ENCODE results near the gene TBC1D22B.

Gene TBC1D22B

GRCh38 chr6:37239950-37240713, 17.4 kb upstream of the TBC1D22B start:
- peak; percentile 91 for DNase-seq (ENCODE audit: low read depth, low spot score)

GRCh38 chr6:37241131-37241530, 16.4 kb upstream of the TBC1D22B start:
- DNase-seq (ENCODE audit: low read depth, low spot score) = no peak

- DNase-seq (ENCODE audit: low read depth, low spot score) = no peak
Observed at GRCh38 chr6:37241775-37242428, 15.7 kb upstream of the TBC1D22B start.

DNA sequence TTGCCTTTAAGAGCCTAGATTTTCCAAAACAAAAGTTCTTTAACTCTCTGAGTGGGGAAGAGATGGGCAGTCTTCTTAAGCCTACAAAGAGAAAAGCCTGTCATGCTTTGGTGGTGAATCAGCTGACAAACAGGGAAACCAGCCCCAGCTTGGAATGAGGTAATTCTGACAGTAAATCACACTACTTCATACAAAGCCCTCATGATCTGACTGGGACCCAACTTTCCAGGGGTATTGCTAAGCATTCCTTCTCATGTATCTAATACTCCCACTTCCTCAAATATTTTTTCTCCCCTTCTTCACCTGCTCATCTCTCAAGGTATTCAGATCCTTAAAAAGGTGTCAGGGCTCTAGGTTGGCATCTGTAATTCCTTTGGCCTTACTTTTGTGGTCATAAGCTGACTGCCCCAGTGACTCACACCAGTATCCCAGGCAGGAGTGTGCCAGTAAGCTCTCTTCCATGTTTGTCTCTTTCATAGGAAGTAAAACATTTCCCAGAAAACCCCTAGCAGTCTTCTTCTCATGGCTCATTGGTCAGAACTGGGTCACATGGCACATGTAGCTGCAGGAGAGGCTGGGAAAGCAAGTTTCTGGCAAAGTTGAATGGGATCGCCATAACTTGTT, 15.0 kb upstream of the TBC1D22B start:
- peak; percentile 83 for DNase-seq (ENCODE audit: low read depth, low spot score)

DNA sequence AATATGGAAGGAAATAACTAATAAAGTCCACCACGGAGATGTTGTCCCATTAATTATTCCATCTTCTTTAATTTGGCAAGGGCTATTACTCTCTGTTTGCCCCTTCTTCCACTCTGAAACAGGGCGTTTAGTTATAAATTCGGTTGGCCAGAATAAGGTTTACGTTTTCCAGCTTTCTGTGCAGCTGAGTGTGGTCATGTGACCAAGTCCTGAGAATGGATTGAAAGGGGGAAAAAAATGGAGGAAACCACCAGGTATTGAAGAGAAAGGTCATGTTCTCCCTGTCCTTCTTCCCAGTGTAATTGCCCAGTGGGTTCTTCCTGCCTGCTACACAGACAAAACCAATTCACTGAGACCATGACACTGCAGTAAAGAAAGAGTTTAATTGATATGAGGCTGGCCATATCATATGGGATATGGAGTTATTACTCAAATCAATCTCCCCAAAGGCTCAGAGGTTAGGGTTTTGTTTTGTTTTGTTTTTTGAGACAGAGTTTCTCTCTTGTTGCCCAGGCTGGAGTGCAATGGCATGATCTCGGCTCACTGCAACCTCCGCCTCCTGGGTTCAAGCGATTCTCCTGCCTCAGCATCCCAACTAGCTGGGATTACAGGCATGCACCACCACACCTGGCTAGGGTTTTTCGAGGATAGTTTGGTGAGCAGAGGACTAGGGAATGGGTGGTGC, 14.3 kb upstream of the TBC1D22B start:
- no peak for DNase-seq (ENCODE audit: low read depth, low spot score)

GRCh38 chr6:37243816-37244370, 13.7 kb upstream of the TBC1D22B start:
- no peak for DNase-seq (ENCODE audit: low read depth, low spot score)

DNA sequence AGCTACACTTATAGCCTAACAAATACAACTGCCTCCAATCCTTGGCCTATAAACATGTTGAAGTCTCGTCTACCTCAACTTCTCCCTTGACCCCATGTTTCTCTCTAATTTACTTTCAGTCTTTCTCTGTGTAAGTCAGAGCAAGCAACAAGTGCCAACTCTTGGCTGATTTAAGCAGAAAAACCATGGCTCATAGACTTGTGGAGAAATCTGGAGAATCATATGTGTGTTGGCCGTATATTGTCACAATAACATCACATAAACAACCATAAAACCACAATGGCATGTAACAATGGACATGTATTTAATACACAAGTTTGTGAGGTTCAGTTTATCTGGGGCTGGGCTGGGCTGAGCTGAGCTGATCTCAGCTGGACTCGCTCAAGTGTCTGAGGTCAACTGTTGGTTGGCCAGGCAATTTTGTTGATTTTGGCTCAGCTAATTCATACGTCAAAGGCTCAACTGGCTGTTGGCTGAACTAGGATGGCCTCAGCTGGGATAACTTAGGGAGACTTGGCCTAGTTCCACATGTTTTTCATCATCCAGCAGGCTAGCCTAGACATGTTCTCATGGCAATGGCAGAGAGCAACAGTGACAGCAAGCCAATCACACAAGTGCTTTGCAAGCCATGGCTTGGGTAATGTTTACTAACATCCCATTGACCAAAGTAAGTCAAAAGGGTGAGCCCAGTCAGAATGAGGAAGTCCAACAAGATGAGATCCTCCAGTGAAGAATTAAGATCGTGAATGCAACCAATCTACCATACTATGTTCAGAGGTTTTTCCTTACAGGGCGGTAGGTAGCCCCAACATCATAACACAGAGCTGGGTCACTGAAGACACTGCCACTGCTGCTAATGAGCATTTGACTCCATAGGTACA, 12.9 kb upstream of the TBC1D22B start:
- DNase-seq (ENCODE audit: low read depth, low spot score) = peak; percentile 100

GRCh38 chr6:37251211-37251780, 6.3 kb upstream of the TBC1D22B start:
- no peak for DNase-seq (ENCODE audit: low read depth, low spot score)

GRCh38 chr6:37253486-37254007, 4.0 kb upstream of the TBC1D22B start:
- DNase-seq (ENCODE audit: low read depth, low spot score) = no peak

GRCh38 chr6:37254881-37255280, 2.7 kb upstream of the TBC1D22B start:
- no peak for DNase-seq (ENCODE audit: low read depth, low spot score)

- DNase-seq (ENCODE audit: low read depth, low spot score) = no peak
Observed at GRCh38 chr6:37256692-37257319, 766 bp upstream of the TBC1D22B start.

GRCh38 chr6:37257320-37257633, 295 bp upstream of the TBC1D22B start:
- no peak for DNase-seq (ENCODE audit: low read depth, low spot score)

DNA sequence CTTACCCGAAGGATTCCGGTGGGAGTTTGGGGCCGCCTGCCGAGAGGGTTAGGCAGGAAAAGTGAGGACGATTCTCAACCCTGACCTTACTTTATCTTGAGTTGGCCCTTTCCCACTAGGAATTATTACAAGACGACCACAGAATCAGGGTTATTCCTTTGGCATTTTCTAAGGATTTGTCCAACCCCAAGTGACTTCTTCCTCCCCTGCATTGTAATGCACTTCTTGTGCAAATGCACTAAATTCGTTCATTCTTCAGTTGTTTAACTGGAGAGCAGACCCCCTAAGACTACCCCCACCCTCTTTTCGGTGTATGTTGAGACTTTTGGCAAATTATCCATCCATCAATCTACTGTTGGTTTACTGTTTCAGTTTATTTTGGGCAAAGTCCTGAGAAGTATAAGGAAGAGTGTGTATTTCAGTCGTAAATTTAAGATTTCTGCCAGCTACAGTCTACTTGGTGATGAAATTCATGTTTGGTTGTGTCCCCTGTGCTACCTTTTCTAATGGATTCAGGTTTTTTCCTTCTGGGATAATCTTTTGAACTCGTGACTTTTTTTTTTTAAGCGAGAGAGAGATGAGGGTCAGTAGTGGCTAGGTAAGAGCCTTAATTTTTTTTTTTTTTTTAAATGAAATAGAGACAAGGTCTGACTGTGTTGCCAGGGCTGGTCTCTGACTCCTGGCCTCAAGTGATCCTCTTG, 983 bp downstream of the TBC1D22B start:
- no peak for DNase-seq (ENCODE audit: low read depth, low spot score)

GRCh38 chr6:37259191-37259590, 1.6 kb downstream of the TBC1D22B start:
- no peak for DNase-seq (ENCODE audit: low read depth, low spot score)

DNA sequence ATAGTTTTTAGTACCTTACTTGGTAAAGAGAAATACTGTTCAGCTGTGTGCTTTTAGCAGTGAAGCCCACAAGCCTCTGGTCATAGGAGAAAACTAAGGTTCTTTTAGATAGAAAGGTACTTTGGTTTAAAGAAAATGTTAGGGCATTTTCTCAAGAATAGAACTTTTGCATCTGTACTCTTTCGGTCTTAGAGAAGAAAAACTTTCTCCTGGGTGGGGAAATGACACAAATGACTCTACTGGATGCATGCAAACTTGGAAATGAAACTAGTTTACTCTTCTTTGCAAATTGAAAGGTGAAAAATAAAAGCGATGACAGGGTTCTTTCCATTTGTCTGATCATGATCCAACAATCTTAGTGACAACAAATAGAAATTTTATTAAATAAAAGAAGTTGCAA, 2.5 kb downstream of the TBC1D22B start:
- no peak for DNase-seq (ENCODE audit: low read depth, low spot score)

DNA sequence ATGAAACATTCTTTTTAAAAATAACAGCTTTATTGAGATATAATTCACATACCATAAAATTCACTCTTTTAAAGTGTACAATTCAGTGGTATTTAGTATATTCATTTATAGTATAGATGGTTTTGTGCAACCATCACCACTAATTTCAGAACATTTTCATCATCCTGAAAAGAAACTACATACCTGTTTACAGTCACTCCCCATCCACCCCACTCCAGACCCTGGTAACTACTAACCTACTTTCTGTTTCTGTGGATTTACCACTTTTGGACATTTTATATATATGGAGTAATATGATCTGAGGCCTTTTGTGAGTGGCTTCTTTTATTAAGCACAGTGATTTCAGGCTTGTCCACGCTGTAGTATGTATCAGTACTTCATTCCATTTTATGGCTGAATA, 2.9 kb downstream of the TBC1D22B start:
- no peak for DNase-seq (ENCODE audit: low read depth, low spot score)

- DNase-seq (ENCODE audit: low read depth, low spot score) = no peak
Observed at GRCh38 chr6:37261198-37261597, 3.6 kb downstream of the TBC1D22B start.

DNA sequence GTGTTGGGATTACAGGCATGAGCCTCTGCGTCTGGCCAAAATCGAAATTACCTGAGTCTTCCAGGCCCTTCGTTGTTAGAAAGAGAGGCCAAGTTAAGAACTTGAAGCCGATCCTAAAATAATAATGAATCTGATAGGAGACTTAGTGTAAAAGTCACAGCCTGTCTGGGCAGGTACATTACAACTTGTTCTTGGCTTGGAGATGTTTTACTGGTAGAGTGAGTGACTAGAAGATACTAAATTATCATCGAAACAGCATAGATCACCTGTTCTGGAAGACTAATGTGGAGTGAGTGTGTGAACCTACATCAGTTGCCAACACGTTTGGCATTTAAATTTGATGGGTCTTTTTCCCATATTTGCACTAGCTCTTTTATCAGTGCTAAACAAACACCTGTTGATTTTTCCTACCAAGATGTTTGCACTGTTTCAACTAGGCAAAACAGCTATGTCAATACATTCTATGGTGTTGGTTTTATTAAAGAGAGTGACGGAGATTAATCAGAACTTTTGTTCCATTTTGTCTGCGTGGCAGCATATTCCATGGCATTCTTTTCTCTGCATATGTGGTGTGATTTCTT, 5.0 kb downstream of the TBC1D22B start:
- no peak for DNase-seq (ENCODE audit: low read depth, low spot score)

- DNase-seq (ENCODE audit: low read depth, low spot score) = no peak
Observed at GRCh38 chr6:37265001-37265400, 7.4 kb downstream of the TBC1D22B start.

All from smooth muscle cell of the brain vasculature (primary cell).